Endothelial cell (in vitro differentiated cells): Measurements from ENCODE around the gene MACF1. TPM values are rescaled to one million over a fixed set of nuclear protein-coding genes. Genes with fewer than 3 reads are reported as not detected.
"Not testable (repeated sequence)": the region's sequence is repeated elsewhere in the genome, so short reads cannot be mapped to it uniquely, and the experiment has no call there.

ENCODE experiments used
- DNase-seq: peaks from one replicate; pipeline ENCODE4 v3.0.0; 2021; ENCODE audit warnings: low spot score
- H3K27ac Mint-ChIP-seq: one replicate; pipeline ENCODE4 v1.8.0; 2021; ENCODE audit warnings: mixed read lengths, inconsistent platforms; ENCODE audit not compliant: unreplicated experiment
- H3K27me3 Mint-ChIP-seq: one replicate; pipeline ENCODE4 v1.8.0; 2021; ENCODE audit warnings: mild to moderate bottlenecking, moderate library complexity, mixed read lengths, inconsistent platforms; ENCODE audit not compliant: unreplicated experiment
- H3K36me3 Mint-ChIP-seq: one replicate; pipeline ENCODE4 v1.8.0; 2021; ENCODE audit warnings: mild to moderate bottlenecking, low read depth, mixed read lengths, inconsistent platforms; ENCODE audit not compliant: unreplicated experiment
- H3K4me1 Mint-ChIP-seq: one replicate; pipeline ENCODE4 v1.8.0; 2021; ENCODE audit warnings: mild to moderate bottlenecking, mixed read lengths, inconsistent platforms; ENCODE audit not compliant: unreplicated experiment
- H3K4me3 Mint-ChIP-seq: one replicate; pipeline ENCODE4 v1.8.0; 2021; ENCODE audit warnings: mild to moderate bottlenecking, mixed read lengths, inconsistent platforms; ENCODE audit not compliant: unreplicated experiment
- H3K9me3 Mint-ChIP-seq: one replicate; pipeline ENCODE4 v1.8.0; 2021; ENCODE audit warnings: mixed read lengths, inconsistent platforms; ENCODE audit not compliant: unreplicated experiment
- total RNA-seq: library from RNA; stranded (reverse); fragmentation: NEBNext Ultra II Directional; extraction: Animal tissue kit (Norgen Biotek cat#: 25700); gene quantifications from one replicate; pipeline ENCODE4 v1.2.1, GENCODE V29; 2021; ENCODE audit not compliant: unreplicated experiment
- TF ChIP-seq, protein P1 (sequence below): fragments of 200-600 bp; sonication (generic); IDR thresholded peaks from one replicate; pipeline ENCODE4 v1.5.0; 2021; ENCODE audit warnings: antibody characterized with exemption; ENCODE audit not compliant: unreplicated experiment

Gene MACF1
- total RNA-seq, 1 donor from 2014 or later = 511 TPM

DNA sequence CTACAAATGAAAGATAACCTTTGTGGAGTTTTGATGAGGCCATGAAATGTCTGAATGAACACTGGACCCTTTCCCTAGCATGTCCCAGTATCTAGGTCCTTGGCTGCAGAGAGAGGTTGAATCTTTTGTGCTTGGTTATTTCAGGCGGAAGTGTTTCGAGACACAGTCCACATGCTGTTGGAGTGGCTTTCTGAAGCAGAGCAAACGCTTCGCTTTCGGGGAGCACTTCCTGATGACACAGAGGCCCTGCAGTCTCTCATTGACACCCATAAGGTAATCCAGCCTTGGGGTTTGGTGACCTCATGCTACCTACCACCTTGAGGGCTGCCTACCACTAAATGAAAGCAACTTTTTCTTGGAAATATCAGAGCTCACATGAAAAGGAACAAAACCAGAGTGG is 248.0 kb downstream of the MACF1 start:
- Mint-ChIP-seq H3K4me3 (no peak overlapping the region), H3K36me3 (peaks cover 58% of the 10 kb centered on the region), H3K4me1 (peaks cover 9% of the 10 kb centered on the region), H3K9me3 (no peaks in the 10 kb centered on the region), H3K27ac (no peak overlapping the region), H3K27me3 (peaks cover 5% of the 10 kb centered on the region)
- DNase-seq = no peak
- TF ChIP-seq, protein P1, sequence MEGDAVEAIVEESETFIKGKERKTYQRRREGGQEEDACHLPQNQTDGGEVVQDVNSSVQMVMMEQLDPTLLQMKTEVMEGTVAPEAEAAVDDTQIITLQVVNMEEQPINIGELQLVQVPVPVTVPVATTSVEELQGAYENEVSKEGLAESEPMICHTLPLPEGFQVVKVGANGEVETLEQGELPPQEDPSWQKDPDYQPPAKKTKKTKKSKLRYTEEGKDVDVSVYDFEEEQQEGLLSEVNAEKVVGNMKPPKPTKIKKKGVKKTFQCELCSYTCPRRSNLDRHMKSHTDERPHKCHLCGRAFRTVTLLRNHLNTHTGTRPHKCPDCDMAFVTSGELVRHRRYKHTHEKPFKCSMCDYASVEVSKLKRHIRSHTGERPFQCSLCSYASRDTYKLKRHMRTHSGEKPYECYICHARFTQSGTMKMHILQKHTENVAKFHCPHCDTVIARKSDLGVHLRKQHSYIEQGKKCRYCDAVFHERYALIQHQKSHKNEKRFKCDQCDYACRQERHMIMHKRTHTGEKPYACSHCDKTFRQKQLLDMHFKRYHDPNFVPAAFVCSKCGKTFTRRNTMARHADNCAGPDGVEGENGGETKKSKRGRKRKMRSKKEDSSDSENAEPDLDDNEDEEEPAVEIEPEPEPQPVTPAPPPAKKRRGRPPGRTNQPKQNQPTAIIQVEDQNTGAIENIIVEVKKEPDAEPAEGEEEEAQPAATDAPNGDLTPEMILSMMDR = no peak

DNA sequence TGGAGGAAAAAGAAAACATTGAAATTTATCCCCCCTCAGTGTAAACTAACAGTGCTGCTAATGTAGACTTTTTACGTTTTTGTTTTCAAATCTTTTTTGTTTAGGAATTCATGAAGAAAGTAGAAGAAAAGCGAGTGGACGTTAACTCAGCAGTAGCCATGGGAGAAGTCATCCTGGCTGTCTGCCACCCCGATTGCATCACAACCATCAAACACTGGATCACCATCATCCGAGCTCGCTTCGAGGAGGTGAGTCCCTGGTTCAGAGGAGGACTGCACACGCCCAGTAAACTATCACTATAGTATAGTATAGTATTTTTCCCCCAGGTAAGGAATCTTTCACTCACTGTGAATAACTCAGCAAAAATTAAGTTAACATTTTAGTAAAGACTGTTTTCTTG is 249.1 kb downstream of the MACF1 start:
- peaks cover 7% of the 10 kb centered on the region for H3K4me1 Mint-ChIP-seq
- H3K36me3 Mint-ChIP-seq = peaks cover 61% of the 10 kb centered on the region
- TF ChIP-seq, protein P1 = no peak
- no peaks in the 10 kb centered on the region for H3K9me3 Mint-ChIP-seq
- H3K27ac Mint-ChIP-seq = peak overlapping the region; percentile 41
- H3K27me3 Mint-ChIP-seq = peaks cover 7% of the 10 kb centered on the region
- peak overlapping the region; percentile 42 for H3K4me3 Mint-ChIP-seq
- no peak for DNase-seq

DNA sequence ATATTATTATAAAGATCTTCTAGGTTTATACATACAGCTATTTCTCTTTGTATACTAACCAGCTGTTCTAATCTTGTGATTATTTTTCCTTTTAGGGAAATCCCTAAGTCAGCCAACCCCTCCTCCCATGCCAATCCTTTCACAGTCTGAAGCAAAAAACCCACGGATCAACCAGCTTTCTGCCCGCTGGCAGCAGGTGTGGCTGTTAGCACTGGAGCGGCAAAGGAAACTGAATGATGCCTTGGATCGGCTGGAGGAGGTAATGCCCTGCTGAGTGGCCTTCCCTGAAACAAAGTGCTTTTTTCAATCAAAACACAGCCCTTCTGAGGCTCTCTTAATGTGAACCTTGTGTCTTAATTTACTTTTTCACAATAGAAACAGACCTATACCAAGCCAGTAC is 254.5 kb downstream of the MACF1 start:
- Mint-ChIP-seq H3K27me3 (peaks cover 10% of the 10 kb centered on the region), H3K27ac (no peak overlapping the region), H3K36me3 (peaks cover 70% of the 10 kb centered on the region), H3K9me3 (no peaks in the 10 kb centered on the region), H3K4me1 (peaks cover 2% of the 10 kb centered on the region), H3K4me3 (no peak overlapping the region)
- TF ChIP-seq, protein P1 = no peak
- no peak for DNase-seq

DNA sequence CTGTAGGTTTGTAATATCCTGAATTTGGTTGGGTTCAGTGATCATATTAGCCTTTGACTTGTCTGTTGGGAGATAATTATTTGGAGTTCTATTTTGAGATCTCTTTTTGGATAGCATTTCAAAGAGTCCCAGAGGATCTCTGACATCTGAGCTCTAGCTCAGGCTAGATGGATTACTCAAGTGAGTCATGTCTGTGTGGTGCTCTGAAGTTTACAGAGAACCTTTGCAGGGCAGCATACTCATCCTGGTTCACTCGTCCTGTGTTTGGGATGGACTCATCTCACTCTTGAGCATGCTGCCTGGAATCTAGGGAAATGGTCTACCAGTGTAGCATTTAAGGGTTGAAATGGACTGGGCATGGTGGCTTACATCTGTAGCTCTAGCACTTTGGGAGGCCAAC is 257.6 kb downstream of the MACF1 start:
- Mint-ChIP-seq H3K36me3 (peaks cover 74% of the 10 kb centered on the region), H3K27me3 (peaks cover 9% of the 10 kb centered on the region), H3K27ac (no peak overlapping the region), H3K9me3 (no peaks in the 10 kb centered on the region), H3K4me3 (peak overlapping the region; percentile 51), H3K4me1 (no peaks in the 10 kb centered on the region)
- no peak for DNase-seq
- TF ChIP-seq, protein P1 = no peak

DNA sequence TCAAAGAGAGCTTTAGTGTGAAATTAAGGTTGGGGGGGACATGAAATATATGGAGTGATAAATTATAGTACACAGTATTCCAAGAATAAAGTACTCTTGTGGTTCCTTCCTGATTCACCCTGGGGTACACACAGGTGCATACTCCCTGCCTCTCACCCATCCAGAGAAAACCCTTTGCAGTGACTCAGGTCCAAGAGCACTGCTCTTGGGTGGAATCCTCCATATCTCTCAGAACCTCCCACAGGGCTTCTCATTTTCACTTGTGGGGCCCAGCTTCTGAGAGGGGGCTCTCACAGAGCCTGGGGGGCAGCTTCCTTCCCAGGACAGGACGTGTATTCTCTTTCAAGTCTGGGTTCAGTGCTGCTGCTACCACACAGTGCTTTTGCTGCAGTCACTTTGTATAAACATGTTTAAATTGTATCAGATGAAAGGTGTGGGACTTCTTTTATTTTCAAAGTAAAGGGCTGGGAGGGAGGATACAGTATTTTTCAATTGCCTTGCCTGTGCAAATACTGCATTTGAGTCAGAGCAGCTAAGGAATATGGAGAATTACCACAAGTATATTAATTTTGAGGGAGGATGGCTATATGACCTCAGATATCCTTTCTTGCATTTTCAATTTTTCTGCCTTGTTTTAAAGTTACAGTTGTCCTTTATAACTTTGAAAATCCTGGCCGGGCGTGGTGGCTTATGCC is 262.1 kb downstream of the MACF1 start:
- Mint-ChIP-seq H3K27ac (no peak overlapping the region), H3K9me3 (no peaks in the 10 kb centered on the region), H3K27me3 (peaks cover 10% of the 10 kb centered on the region), H3K4me1 (no peaks in the 10 kb centered on the region), H3K4me3 (peak overlapping the region; percentile 31), H3K36me3 (peaks cover 57% of the 10 kb centered on the region)
- TF ChIP-seq, protein P1 = no peak
- DNase-seq = no peak

DNA sequence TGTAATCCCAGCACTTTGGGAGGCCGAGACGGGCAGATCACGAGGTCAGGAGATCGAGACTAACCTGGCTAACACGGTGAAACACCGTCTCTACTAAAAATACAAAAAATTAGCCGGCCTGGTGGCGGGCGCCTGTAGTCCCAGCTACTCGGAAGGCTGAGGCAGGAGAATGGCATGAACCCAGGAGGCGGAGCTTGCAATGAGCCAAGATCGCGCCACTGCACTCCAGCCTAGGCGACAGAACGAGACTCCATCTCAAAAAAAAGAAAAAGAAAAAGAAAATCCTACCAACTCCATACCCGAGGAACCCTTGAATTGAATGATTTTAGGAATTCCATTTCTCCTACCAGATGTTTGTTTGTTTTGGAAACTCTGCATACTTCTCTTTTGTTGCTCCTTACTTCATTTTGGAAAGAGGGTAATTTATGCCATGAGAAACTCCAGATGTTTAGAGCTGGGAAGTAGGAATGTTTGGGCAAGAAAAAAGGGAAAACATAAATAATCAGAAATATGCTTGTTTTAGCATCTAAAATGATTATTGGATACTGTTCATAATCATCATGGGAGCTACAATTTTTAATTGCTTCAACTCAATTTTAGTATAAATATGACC is 262.7 kb downstream of the MACF1 start:
- not testable (repeated sequence) for H3K4me1 Mint-ChIP-seq

More for the DNA sequence above, 262.7 kb downstream of the MACF1 start:
- H3K9me3 Mint-ChIP-seq, H3K4me3 Mint-ChIP-seq, H3K27me3 Mint-ChIP-seq, DNase-seq: not testable (repeated sequence)
- Mint-ChIP-seq H3K36me3 (peaks cover 55% of the 10 kb centered on the region), H3K27ac (peak overlapping the region; percentile 39)
